Measurements from ENCODE around the gene OSBPL7. TPM values are rescaled to one million over a fixed set of nuclear protein-coding genes. Genes with fewer than 3 reads are reported as not detected.
A peak's percentile ranks its signal among the peaks of the same experiment; 100 is the strongest.

Gene OSBPL7
- total and polyA plus RNA-seq, 8 donors, result 7.9 to 330 (median 43.9) TPM

GRCh38 chr17:47843391-47843730, 21.8 kb upstream of the OSBPL7 start:
- Histone ChIP-seq H3K9me3 (no peaks in the 10 kb centered on the region), H3K36me3 (peaks cover 0 to 10% (median 6%) of the 10 kb centered on the region in 4 donors), H3K4me1 (peaks cover 32 to 57% (median 50%) of the 10 kb centered on the region in 4 donors), H3K27me3 (peaks cover 14 to 41% (median 36%) of the 10 kb centered on the region in 3 donors), H3K27ac (peak overlapping the region in 1 of 5 donors; percentile 74), H3K4me3 (no peak overlapping the region)
- TF ChIP-seq EP300 (IDR thresholded peaks at IDR 0.05) (no peak), POLR2AphosphoS5 (IDR thresholded peaks at IDR 0.05) (no peak), POLR2A (IDR thresholded peaks at IDR 0.05) (no peak)
- TF ChIP-seq, protein P1, sequence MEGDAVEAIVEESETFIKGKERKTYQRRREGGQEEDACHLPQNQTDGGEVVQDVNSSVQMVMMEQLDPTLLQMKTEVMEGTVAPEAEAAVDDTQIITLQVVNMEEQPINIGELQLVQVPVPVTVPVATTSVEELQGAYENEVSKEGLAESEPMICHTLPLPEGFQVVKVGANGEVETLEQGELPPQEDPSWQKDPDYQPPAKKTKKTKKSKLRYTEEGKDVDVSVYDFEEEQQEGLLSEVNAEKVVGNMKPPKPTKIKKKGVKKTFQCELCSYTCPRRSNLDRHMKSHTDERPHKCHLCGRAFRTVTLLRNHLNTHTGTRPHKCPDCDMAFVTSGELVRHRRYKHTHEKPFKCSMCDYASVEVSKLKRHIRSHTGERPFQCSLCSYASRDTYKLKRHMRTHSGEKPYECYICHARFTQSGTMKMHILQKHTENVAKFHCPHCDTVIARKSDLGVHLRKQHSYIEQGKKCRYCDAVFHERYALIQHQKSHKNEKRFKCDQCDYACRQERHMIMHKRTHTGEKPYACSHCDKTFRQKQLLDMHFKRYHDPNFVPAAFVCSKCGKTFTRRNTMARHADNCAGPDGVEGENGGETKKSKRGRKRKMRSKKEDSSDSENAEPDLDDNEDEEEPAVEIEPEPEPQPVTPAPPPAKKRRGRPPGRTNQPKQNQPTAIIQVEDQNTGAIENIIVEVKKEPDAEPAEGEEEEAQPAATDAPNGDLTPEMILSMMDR (IDR thresholded peaks at IDR 0.05), result no peak
- 8 to 37% (median 23%) methylated on average over 4 to 6 of the region's 6 CpGs for WGBS, 5 donors
- peak in 1 of 2 donors; percentile 31 for DNase-seq
- intact Hi-C loops (cut with DNase I; ENCODE audit: low total_unique reads), result no loop called here

DNA sequence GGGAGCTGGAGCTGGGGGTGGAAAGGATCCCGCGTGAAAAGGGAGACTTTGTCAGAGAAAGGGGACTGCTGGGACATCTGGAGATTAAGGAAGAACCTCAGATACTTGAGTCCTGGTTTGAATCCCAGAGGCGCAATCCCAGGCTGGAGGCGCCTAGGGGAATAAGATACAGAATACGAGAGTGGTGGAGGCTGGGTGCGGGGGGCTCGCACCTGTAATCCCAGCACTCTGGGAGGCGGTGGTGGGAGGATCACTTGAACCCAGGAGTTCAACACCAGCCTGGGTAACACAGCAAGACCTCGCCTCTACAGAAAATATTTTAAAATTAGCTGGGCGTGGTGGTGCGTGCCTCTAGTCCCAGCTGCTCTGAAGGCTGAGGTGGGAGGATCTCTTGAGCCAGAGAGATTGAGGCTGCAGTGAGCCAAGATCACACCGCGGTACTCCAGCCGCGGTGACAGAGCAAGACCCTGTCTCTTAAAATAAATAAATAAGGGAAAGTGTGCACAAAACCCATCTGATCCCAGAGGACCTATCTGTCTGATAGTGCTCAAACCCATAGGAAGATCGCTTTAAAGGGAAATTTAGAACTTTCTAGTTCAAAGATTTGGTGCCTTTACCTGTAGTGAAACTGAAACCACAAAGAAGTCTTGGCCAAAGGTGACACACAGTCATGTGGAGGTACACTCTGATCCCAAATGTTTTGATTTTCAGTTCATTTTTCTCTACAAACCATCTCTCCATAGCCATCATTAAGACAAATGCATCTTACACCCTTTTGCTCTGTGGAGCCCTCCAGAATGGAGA, 20.1 kb upstream of the OSBPL7 start:
- TF ChIP-seq, protein P1 (IDR thresholded peaks at IDR 0.05), result peak in 2 of 7 experiments; percentile 4 to 21
- no peak for TF ChIP-seq POLR2AphosphoS5 (IDR thresholded peaks at IDR 0.05)
- Histone ChIP-seq H3K9me3 (no peaks in the 10 kb centered on the region), H3K36me3 (peaks cover 0 to 26% (median 23%) of the 10 kb centered on the region in 4 donors), H3K27ac (peak overlapping the region; percentile 65 to 85 (median 74)), H3K4me3 (peak overlapping the region; percentile 62 to 86 (median 84)), H3K27me3 (peaks cover 0 to 25% (median 19%) of the 10 kb centered on the region in 3 donors), H3K4me1 (peaks cover 22 to 44% (median 39%) of the 10 kb centered on the region in 4 donors)
- no peak for DNase-seq
- 59 to 68% (median 66%) methylated on average over 16 of the region's 16 CpGs for WGBS, 5 donors
- intact Hi-C loops (cut with DNase I; ENCODE audit: low total_unique reads), result loop anchor here (2.0 kb wide), 1 partner anchor 49 kb away; no protein-coding TSS in a partner anchor

DNA sequence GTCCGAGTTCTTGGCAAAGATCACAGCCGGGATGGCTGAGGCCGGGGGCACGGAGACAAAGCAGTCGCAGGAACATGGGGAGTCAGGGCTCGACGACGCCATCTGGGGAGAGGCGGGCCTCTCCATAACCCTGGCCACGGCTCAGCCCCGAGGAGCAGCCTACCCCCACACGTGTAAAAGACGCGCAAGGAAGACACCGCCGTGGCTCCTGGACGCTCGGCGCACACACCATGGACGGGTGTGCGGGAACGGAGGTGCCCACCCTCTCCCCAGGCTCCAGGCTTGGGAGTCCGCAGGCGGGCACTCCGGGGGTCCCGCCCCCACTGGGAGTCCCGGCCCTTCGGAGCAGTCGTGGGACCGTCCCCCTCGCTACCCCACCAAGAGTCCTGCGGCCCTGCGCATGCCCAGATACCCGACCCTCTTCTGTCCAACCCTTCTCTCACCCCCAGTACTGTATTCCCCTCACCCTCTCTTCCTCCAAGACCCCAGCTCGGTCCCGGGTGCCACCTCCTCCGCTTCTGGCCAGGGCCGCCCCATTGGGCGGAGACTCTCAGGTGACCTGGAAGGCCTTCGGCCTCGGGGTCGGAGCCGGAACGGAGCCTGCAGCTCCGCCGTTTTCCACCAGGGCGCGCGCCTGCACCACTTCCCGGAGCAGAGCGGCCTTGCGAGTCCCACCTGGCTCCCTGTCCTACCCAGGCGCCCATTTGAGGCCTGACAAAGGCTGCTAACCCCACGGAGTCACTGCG, 19.3 kb upstream of the OSBPL7 start, which contains the start of gene SCRN2:
Gene SCRN2, minus strand, starts transcription at position 532 of the 746 bp plus-strand sequence. Its CDS starts 430 bp downstream, at position 102.
- 0 to 1% (median 1%) methylated on average over 31 to 55 of the region's 55 CpGs for WGBS, 5 donors
- DNase-seq, result peak; percentile 93 to 96
- H3K9me3 ChIP-seq, result no peaks in the 10 kb centered on the region

More for the DNA sequence above, 19.3 kb upstream of the OSBPL7 start, which contains the start of gene SCRN2:
- peak within 1 kb of the TSS; percentile 62 to 86 (median 84) for H3K4me3 ChIP-seq
- H3K27me3 ChIP-seq, result peaks cover 0 to 17% (median 11%) of the 10 kb centered on the region in 3 donors
- H3K4me1 ChIP-seq, result peaks cover 22 to 43% (median 38%) of the 10 kb centered on the region in 4 donors
- intact Hi-C loops (cut with DNase I; ENCODE audit: low total_unique reads), result loop anchor here (2.0 kb wide), 1 partner anchor 50 kb away; no protein-coding TSS in a partner anchor
- TF ChIP-seq, protein P1 (IDR thresholded peaks at IDR 0.05), result peak in 6 of 7 experiments; percentile 95 to 99 (median 98)
- TF ChIP-seq POLR2AphosphoS5 (IDR thresholded peaks at IDR 0.05) (peak; percentile 22 to 70 (median 28)), EP300 (IDR thresholded peaks at IDR 0.05) (no peak), POLR2A (IDR thresholded peaks at IDR 0.05) (no peak)
- peak within 1 kb of the TSS; percentile 68 to 85 (median 74) for H3K27ac ChIP-seq
- peaks cover 0 to 34% (median 31%) of the 10 kb centered on the region in 4 donors for H3K36me3 ChIP-seq
